HG02678 (cell line): ENCODE measurements around the gene SH3RF1.

Experiments used
- ATAC-seq: cut with Tn5 transposase; IDR thresholded peaks from one replicate; pipeline ENCODE4 v1.9.1; 2021; ENCODE audit warnings: mild to moderate bottlenecking, moderate library complexity; ENCODE audit not compliant: unreplicated experiment

SH3RF1 gene

GRCh38 chr4:169139021-169139420 lies 131.7 kb downstream of the SH3RF1 start:
- no peak for ATAC-seq

- ATAC-seq: no peak
These were observed 133.2 kb downstream of the SH3RF1 start for GRCh38 chr4:169137558-169137920.

- ATAC-seq: no peak
These were observed 133.8 kb downstream of the SH3RF1 start for GRCh38 chr4:169136796-169137557.

- ATAC-seq: no peak
These were observed 134.4 kb downstream of the SH3RF1 start for GRCh38 chr4:169136330-169136729.

- no peak for ATAC-seq
These were observed 135.0 kb downstream of the SH3RF1 start for GRCh38 chr4:169135776-169136175.

- ATAC-seq: no peak
These were observed 136.8 kb downstream of the SH3RF1 start for GRCh38 chr4:169133932-169134331.

- ATAC-seq: no peak
These were observed 138.0 kb downstream of the SH3RF1 start for GRCh38 chr4:169132561-169133305.

GRCh38 chr4:169131556-169132208 lies 139.1 kb downstream of the SH3RF1 start:
- no peak for ATAC-seq

- no peak for ATAC-seq
These were observed 141.9 kb downstream of the SH3RF1 start for GRCh38 chr4:169128902-169129301.

- no peak for ATAC-seq
These were observed 143.4 kb downstream of the SH3RF1 start for GRCh38 chr4:169127314-169127713.

GRCh38 chr4:169124661-169125060 lies 146.1 kb downstream of the SH3RF1 start:
- ATAC-seq: no peak

- ATAC-seq: no peak
These were observed 148.3 kb downstream of the SH3RF1 start for GRCh38 chr4:169122422-169122821.

GRCh38 chr4:169121861-169122382 lies 148.8 kb downstream of the SH3RF1 start:
- no peak for ATAC-seq

GRCh38 chr4:169120624-169121023 lies 150.1 kb downstream of the SH3RF1 start:
- no peak for ATAC-seq

GRCh38 chr4:169119536-169119935 lies 151.2 kb downstream of the SH3RF1 start:
- no peak for ATAC-seq

- no peak for ATAC-seq
These were observed 153.1 kb downstream of the SH3RF1 start for GRCh38 chr4:169117591-169118081.

- ATAC-seq: no peak
These were observed 154.4 kb downstream of the SH3RF1 start for GRCh38 chr4:169116270-169116901.

- ATAC-seq: no peak
These were observed 154.9 kb downstream of the SH3RF1 start for GRCh38 chr4:169115897-169116254.

- ATAC-seq: no peak
These were observed 155.4 kb downstream of the SH3RF1 start for GRCh38 chr4:169115144-169115896.

- no peak for ATAC-seq
These were observed 156.3 kb downstream of the SH3RF1 start for GRCh38 chr4:169114341-169114974.
